ENCODE measurements around the gene VPS26A.
A peak's percentile ranks its signal among the peaks of the same experiment; 100 is the strongest.

Gene VPS26A

DNA sequence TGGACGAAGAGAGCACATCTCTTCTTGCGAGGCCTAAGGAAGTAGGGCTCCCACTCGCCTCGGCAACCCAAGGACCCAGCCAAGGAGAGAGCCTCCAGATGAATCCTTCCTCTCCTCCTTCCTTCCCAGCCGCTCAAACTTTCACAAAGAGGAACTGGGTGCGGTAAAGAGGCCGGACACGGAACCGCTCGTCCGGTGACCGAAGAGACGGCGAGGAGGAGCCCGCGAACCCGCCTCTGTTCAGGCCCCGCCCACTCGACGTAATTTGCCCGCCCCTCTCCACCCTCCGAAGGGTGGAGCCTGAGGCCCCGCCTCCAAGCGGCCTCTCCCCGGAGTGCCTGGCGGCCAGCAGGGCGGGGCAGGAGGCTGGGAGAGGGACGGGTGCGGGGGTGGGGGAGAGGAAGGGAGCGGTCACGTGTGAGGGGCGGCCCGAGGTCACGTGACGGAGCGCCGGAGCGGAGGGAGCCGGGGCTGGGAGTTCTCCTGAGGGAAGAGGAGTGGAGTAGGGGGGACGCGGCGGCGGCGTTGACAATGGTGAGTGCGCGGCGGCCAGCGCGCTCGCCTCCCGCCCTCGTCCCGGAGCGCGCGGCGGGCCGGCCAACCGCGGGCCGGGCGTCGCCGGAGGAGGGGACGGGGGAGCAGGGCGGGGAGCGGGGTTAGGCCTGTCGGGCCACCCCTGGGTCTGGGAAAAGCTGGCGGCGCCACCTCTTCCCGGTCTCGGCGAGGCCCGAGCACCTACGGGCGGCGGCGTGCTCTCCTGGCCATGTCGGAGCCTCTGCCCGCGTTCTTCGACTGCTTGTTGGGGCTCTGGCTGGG is at the start of gene VPS26A:
Gene VPS26A (plus strand): TSS at position 432 of the 816 bp plus-strand sequence. CDS start 100 bp downstream, at position 532.
- DNase-seq, result peak; percentile 96

DNA sequence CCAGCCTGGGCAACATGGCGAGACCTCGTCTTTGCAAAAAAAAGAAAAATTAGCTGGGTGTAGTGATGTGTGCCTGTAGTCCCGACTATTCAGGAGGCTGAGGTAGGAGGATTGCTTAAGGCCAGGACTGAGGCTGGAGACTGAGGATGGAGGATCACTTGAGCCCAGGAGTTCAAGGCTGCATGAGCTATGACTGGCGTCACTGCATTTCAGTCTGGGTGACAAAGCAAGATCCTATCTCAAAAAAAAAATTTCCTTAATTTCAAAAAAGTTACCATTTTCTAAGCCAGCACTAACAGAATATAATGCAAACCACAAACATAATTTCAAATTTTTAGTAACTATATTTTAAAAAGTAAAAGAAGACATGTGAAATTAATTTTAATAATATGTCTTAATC is 49.4 kb upstream of the VPS26A start:
- DNase-seq, result no peak

DNA sequence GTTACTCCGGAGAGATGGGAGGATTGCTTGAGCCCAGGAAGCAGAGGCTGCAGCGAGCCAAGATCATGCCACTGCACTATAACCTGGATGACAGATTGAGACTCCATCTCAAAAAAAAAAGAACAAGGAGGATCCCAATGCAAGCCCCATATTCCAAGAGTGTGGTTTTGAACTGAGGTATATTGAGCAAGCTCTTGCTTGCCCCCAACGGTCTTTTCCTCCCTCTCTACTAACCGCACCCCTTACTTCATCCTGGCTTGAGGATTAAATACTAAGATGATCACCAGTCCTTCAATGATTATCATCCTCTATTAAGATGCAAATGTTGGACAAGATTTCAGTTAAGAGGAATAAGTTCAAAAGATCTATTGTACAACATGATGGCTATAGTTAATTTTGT is 48.5 kb upstream of the VPS26A start:
- DNase-seq, result no peak

- DNase-seq, result no peak
Observed at GRCh38 chr10:69078311-69078710, 45.7 kb upstream of the VPS26A start.

GRCh38 chr10:69080226-69080625 is 43.8 kb upstream of the VPS26A start:
- no peak for DNase-seq

DNA sequence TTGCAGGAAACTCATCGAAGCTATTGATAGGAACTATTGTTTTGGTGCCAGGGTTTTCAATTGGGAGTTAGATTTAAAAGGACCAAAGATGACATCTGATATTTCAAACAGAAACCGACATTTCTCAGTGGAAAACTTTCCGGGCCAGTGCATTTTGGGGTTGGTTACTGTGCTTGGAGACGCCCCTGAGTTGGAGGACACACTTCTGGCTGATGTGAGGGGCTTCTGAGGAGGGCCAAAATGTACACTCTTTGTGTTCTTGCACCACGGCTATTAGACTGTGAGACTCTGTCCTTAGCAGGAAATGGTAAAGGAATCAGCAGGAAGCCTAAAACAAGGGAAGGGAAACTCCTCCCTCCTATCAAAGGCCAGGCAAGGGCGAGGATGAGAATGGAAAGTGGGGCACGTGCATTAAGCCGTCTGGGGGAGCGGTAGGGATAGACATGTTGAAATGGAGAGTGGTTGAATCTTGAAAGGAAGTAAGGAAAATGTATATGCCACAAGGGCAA is 37.9 kb upstream of the VPS26A start:
- DNase-seq, result no peak

GRCh38 chr10:69087590-69088470 is 36.1 kb upstream of the VPS26A start, which contains the start of gene SRGN:
Gene SRGN, plus strand, starts transcription at chr10:69088103. Its CDS starts 55 bp downstream, at chr10:69088158.
- peak; percentile 85 for DNase-seq

DNA sequence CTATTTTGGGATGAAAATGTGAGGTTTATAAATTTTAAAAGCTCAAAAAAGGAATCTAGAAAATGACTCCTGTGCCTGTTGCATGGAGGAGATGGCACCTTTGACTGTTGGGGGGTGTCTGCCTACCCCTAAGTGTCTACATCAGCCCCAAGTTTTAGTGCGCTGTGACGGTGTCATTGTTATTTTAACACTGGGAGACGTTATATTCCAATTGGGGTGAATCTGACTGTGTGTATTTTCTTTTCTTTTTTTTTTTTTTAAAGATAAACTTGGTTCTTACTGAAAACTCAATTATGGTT is 35.6 kb upstream of the VPS26A start:
- DNase-seq, result no peak

DNA sequence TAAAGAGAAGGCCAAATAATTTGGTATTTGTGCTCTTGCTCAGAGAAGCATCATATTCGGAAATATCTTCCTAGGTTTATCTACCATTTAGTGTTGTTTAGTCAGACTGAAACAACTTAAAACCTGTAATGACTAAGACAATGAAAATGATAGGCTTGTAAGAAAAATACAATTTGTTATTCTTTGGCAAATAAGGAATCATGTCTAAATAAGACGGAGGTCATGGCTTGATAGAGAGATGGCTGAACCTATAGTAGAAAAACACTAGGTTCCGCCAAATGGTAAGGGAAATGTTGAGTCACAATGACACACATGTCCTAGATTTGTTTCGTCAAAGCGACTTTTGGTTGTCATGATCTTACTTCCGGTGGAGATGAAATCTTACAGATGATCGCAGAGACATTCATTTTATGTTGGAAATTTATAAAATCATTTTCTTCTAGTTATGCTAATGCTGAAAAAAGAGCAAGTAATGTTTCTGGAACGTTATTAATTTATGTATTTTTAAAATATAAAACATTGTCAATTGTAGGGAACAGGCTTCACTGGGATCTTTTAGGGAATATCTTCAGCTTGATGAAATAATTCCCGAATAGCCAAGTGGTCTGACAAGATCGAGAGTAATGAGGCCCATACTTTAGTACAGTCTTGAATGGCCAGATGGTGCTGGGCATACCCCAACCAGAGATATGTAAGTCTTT is 35.0 kb upstream of the VPS26A start:
- peak; percentile 73 for DNase-seq

- peak; percentile 30 for DNase-seq
Observed at GRCh38 chr10:69089638-69090599, 34.1 kb upstream of the VPS26A start.

GRCh38 chr10:69090685-69091084 is 33.3 kb upstream of the VPS26A start:
- DNase-seq, result no peak

- no peak for DNase-seq
Observed at GRCh38 chr10:69091143-69091651, 32.8 kb upstream of the VPS26A start.

GRCh38 chr10:69092959-69093850 is 30.8 kb upstream of the VPS26A start:
- peak; percentile 82 for DNase-seq

DNA sequence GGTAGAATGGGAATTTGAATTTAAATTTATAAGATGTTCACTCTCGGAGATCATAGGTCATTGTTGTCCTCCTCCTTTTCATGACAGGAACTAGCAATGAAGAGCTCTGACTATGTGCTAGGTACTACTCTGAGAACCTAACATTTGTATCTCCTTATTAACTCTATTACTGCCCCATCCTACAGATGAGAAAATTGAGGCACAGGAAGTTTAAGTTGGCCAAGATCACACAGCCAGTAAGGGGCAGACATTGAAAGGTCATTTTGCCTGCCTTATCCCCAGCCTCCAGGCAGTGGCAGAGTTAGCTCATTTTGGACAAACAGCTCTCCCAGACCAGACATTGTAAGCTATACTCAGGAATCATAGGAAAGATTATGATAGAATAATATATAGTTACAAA is 30.0 kb upstream of the VPS26A start:
- no peak for DNase-seq

DNA sequence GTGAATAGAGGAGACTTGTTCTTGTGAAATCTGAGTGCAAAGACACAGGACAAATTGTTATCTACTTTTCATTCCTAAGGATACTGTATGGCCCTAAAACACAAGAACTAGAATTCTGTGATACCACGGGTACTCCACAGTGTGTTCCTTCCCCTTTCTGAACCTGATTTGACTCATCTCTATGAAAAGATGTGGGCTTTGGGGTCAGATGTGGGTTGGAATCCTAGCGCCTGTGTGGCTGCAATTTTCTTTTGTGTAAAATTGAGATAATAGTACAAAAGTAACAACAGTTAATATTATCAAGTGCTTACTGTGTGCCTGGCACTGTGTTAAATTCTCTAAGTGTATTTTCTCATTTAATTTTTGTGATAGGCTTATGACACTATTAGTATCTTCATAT is 27.9 kb upstream of the VPS26A start:
- DNase-seq, result no peak

DNA sequence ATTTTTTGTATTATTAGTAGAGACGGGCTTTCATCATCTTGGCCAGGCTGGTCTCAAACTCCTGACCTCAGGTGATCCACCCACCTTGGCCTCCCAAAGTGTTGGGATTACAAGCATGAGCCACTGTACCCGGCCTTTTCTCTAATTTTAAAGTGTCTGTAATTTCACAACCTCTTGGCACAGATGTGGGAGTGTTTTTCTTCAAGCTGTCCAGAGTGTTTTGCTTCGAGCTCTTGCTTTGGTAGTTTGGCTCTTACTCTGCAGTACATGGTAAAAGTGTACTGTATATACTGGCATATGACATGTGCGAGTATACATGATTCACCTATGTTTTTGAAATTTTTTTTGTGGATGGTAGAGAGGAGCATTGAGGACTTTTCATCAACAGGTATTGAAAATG is 26.2 kb upstream of the VPS26A start:
- no peak for DNase-seq

- DNase-seq, result no peak
Observed at GRCh38 chr10:69100136-69100872, 23.7 kb upstream of the VPS26A start.

GRCh38 chr10:69101451-69102095 is 22.4 kb upstream of the VPS26A start:
- DNase-seq, result no peak

GRCh38 chr10:69102440-69102839 is 21.5 kb upstream of the VPS26A start:
- no peak for DNase-seq
